Measurements from ENCODE around the gene CRABP2.

CRABP2 gene

DNA sequence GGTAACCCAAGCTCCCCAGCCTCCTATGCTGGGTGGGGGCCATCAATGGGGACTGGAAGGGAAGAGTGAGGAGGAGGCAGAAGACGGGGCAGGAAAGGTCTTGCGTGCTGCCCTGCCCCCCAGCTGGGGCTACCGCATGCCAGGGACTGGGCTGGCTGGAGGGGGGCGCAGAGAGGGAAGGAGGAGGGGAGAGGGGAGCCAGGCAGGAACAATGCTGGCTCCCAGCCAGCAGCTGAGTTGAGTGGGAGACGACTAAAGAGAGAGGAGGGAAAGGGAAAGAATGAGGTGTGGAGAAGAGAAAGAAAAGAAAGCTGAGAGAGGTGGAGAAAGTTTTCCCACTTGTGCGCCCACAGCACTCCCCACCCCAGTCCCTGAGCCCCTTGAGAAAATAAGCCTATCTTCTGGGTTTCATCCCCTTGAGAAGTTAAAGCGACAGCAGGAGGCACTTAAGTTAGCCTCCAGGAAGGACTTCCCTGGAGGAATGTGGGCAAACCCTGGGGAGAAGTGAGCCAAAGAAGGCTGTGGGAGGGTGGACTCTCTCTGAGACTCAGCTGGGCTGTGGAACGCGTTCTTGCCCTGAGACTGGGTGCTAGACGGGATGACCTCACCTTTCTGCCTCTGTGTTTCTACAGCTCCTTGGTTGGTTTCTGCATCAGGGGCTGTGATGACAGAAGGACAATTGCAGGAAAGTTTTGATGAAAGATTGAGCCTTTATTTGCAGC is 15.3 kb downstream of the CRABP2 start:
- no peak for DNase-seq

DNA sequence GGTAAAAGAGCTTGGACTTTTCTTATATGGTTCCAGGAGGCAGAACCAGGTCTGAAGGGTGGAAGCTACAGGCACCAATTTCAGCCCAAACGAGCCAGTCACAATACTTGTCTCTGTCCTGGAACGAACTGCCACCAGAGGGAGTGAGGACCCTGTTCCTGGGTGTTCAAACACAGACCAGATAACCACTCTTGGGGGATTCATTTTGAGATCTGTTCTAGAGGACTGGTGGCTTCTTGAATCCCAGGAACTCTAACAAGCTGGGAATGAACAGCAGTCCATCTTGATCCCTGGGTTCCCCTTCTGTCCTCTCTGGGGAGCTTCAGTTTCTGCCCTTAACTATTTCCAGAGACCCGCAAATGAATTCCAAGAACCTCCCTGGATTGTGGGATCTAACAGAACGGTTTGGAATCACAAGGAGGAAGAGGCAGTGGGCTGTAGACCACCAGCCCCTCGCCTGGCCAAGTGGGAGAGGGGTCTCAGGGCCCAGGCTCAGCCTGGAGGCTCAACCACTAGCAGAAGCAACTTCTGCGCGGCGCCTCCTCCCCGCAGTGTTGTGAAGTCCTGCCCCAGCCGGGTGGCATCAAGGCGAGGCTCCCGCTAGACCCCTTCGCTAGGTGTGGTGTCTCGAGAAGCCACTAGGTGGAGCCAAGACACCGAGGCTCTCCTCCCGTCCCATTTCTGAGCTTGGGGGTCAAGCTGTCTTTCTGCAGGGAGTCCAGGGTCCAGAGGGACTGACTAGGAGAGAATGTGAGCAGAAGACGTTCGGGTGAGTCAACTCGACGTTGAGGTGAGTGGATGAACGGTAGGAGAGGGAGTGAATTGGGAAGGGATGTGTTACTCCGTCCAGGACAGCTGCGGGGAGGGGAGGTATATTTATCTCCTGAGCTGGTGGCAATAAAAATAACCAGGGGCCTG is 16.1 kb downstream of the CRABP2 start:
- DNase-seq = peak; percentile 82

DNA sequence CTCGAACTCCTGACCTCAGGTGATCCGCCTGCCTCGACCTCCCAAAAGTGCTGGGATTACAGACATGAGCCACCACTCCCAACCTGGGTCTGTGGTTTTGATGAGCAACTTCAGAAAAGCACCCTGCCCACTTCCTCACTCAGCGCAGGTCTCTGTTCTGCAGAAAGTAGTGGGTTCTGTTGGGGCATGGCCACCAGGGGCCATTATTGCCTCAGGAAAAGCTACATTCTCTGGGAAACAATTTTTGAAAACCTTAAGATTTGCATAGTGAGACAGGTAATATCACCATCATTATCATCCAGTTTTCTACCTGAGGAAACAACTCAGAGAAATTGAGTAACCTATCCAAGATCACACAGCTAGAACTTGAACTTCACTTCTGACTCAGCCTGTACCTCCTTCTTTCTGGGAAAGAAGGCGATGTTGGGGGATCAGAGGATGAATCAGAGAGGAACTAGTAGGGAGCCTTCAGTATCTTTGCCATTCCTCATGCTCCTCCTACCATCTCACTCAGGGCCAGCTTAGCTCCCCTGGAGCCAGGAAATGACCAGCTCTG is 21.1 kb downstream of the CRABP2 start:
- peak; percentile 68 for DNase-seq

DNA sequence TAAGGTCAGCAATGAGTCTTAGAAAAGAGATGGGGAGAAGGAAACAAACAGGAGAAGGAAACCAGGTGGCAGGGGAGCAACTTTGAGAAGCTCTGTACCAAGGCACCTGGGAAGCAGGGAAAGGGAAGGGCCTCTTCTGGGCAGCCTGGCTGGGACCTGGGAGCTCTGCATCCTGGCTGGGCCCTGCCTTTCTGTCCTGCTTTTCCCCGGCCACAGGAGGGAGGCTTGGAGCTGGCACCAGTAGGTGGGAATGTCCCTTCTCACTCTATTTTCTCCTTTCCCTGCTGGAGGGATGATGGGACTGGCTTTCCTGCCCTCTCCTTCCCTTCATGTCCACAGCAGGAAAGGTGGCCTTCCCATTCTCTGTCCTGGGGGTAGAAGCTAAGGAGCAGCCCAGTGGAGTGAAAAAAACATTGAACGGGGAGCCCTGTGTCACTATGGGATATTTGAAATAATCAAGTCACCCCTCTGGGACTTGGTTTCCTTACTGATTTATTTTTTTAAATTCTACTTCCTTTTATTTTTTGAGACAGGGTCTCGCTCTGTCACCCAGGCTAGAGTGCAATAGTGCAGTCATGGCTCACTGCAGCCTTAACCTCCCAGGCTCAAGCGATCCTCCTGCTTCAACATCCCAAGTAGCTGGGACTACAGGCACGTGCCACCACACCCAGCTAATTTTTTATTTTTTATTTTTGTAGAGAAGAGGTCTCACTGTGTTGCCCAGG is 23.1 kb downstream of the CRABP2 start:
- no peak for DNase-seq

DNA sequence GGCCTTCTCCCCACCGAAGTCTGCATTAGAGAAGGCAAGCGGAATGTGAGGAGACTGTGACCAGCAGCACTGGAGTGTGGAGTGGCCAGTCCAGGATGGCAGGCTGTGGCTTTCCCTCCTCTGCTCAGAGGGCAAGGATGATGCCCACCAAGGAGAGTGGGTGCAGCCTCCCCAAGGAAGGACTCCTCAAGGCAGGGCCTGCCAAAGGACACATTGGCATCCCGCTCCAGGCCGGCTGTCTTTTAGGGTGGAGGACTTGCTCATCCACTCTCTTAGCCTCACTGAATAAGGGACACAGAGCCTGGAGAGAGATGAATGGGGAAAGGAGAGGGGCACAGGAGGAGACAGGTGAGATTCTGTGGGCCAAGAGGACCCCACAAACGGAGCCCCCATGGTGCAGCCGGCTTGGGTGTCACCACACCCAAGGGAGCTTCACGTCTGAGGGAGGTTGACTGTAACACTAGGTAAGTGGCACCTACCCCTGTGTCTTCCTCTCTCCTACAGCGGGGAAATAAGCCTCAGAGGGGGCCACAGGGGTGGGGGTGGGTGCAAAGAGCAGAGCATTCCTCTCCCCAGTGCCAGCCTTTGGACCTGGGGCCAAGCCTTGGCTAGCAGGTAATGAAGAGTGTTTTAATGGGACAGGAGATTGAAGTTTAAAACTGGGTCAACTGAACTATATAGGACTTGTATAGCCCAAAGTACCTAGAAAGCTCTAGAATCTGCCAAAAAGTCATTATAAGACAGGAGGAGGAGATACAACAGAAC is 24.0 kb downstream of the CRABP2 start:
- no peak for DNase-seq

DNA sequence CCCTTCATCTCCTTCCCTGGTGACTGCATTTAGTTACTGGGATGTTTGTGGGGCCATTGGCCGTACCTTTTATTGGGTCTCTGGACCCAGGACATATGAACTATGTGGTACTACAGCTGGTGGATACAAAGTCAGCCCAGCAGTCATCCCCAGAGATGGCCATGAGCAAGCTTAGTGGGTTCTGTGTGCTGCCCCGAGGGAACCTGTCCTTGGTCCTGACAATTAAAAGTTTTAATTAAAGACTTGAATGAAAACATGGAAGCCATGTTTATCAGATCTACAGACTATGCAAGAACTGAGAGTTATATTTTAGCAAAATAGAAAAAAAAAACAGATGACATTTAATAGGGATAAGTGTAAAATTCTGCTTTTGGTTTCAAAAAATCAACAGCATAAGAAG is 25.3 kb downstream of the CRABP2 start:
- DNase-seq = no peak

DNA sequence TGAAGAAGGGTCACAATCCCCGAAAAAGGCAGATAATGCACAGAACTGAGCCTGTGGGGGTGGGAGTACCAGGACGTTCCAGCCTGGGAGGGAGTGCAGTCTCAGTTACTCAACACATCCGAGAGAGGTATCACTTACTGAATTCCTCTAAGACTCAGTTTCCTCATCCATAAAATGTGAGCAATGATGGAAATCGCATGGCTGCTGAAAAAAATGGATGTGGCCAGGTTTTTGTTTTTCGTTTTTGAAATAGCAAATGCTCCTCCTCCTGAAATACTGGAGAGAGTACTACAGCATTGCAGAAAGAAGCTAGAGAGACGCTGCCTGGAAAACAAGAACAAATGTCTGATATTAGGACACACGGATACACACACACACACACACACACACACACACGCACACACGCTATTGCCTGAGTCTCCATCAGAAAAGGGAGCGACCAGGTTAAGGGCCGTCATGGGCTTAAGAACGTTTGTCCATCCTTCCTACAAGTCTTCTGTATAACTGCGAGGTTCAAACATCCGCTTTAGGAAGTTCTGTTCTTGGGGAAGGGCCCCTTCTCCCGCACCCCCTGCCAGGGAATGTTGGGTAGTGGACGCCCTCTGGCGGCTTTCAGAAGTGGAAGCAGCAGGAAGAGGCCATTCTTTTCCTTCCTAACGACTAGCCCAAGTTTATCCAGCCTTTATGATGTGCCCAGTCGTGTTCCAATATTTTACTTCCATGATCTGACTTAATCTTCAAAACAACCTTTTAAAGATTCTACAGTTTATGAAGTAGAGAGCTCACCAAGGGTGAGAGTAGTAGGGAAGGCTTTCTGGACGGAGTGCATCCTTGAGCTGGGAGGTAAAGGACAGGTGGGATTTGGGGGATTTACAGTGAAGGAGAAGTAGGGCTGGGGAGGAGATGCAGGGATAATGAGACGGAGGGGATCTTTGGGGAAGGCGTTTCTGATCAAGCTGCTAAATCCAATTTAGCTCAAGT is 27.5 kb downstream of the CRABP2 start:
- no peak for DNase-seq

DNA sequence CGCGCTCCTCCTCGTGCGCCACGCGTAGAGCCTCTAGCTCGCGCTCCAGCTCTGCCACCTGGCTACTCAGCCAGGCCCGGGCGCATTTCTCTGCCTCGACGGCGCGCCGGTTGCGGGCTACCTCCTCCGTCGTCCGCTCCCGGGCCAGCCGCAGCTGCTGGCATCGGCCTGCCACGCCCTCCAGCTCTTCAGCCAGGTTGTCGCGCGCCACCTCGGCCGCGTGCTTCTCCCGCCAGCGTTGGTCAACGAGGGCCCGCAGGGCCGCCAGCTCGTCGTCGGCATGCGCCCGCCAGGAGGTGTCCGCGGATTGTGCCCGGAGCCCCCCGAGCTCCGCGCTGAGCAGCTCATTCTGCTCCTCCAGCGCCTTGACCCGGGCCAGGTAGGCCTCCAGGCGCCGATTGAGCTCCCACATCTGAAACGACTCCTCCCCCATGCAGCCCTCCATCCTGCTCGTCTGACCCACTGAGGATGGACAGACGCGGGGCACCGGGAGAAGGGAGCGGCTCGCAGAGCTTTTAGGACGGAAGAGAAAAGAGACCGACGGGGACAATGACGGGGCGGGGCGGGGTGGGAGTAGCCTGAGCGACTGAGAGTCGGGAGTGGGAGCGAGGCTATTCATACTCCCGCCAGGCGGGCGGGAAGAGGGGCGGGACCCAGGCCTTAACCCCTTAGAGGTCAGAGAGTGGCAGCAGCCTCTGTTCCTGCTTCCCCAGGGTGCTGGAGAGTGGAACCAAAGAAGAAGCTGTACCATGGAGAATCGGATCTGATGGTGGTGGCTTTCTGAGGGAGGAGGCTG is 28.4 kb downstream of the CRABP2 start, which contains the start of gene NES:
NES (minus strand) TSS at position 588 of the 796 bp plus-strand sequence; CDS start at position 445, 143 bp downstream.
- DNase-seq = no peak

DNA sequence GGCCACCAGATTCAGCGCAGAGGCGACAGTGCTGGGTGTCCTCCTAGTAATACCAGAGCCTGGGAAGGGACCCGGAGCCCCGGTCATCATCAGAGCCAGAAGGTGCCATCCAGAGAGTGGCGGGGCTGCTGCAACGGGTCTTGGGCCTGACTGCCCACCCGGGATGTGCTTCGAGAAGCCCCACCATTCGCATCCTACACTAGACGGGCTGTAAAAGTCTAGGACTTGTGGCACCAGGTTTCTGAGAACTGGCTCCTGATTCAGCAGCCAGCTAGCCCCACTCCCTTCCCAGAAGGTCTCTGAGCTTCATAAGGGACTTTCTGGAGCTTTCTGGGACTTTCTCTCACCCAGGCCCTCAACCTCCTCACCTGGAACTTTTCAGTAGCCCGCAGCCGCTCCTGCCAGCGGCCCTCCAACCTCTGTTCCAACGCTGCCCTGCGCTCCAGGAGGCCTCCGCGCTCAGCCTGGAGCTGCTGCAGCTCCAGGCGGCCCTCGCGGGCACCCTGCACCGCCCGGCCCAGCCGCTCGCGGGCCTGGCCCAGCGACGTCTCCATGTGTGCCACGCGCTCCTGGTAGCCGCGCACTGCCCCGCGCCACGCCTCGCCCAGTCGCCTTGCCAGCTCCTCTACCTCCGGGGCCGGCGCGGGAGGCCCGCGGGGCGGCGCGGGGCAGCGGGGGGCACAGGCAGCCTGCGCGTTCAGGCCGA is 29.1 kb downstream of the CRABP2 start:
- DNase-seq = no peak

DNA sequence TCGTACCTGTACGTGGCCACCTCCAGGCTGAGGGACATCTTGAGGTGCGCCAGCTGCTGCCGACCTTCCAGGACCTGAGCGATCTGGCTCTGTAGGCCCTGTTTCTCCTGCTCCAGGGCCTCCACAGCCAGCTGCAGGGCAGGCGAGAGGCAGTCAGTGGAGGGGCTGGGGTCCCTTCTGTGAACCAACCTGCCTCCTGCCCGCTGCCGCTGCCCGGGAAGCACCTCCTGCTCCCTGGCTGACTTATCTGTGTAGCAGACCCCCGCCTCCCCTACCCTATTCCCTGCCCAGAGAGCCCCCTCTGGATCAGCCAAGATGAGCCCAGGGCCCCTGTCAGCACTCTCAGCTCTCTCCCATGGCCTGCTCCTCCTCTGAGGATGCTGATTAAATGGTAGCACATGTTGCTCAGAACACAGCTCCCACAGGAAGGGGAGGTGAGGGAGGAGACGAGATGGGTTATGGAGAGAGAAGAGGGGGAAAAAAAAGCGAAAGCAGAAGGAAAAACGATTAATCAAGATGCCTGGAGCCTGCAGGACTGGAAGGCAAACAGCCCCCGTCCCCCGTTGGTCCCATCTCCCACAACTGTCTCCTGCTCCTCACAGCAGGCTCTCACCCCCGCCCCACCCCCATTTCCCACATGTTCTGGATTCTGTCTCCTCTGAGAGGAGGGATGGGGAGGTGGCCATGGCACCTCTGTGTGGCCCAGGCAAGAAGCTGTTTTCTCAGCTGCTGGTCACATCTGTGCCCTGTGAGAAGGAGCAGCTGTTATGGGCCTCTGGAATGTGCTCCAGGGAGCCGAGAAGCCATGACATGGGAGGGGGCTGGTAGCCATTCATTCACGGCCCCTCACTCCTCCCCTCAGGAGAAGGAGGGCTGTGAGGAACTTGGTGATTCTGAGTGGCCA is 29.9 kb downstream of the CRABP2 start:
- DNase-seq = no peak

DNA sequence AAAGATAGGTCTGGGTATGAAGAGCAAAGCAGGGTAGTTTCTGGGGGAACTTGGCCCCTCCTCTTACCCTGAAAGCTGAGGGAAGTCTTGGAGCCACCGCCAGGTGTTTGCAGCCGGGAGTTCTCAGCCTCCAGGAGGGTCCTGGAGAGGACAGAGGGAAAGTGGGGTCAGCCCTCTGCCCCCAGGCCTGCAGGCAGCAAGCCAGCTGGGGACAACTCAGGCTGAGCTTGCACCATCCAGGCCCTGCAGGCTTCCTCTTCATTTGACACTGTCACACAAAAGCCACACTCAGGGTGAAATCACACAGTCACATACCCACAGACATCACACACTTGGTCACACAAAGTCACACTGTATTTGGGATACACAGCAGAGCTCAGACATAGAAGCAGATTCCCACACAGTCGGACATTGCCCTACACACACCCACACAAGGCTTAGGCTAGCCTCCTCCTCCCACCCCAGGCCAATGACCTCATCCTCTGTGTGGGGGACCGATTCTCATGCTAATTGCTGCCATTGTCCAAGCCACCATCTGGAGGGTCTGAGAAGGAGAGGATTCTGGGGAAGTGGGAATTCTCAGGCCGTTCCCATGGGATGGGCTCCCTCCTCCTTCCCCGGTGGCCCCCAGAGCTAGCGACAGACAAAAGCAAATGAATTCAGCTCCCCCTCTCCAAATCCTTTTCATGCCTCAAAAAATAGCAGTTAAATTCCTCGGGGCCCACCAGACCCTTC is 31.8 kb downstream of the CRABP2 start:
- DNase-seq = no peak

DNA sequence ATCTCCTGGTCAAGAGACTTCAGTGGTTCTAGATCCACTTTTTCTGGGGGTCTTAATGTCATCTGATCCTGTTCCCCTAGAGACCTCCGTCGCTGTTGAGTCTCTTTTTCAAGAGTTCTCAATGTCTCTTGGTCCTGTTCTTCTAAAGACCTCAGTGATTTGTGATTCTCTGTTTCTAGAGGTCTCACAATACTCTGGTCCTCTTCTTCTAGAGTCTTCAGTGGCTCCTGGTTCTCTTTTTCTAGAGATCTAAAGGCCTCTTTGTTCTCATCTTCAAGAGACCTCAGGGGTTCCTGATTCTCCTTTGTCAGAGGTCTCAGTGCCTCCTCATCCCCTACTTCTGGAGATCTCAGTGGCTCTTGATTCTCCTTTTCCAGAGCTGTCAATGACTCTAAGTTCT is 33.6 kb downstream of the CRABP2 start:
- DNase-seq = no peak

DNA sequence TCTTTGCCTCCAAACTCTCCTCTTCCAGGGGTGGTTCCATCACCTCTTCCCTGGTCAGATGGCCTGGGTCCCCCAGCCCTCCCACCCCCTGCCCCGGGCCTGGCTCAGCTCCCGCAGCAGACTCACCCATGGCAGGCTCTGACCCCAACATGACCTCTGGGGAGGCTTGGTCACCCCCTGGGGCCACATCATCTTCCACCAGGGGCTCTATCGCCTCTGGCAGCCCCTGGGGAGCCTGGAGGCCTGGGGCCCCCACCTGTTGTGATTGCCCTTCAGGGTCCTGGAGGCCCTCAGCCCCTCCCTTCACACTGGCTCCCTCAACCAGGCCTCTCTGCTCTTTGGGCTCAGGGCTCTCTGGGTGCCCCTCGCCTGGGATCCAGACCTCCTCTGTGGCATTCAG is 34.6 kb downstream of the CRABP2 start:
- no peak for DNase-seq

DNA sequence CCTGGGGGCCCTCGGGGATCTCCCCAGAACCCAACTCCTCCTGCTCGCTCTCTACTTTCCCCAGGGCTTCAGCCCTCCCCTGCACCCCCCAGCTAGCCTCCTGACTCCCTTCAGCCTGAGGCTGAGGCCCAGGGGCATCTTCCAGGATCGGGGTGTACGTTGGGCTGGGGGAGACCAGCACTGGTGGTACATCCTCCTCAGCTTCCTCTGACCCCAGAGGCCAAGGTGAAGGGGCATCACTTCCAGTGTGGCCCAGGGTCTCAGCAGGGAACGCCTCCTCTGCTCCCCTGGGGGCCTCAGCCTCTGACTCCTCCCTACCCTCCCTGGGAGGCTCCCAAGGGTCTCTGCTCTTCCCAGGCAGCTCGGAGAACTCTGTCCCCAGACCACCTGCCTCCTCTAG is 35.0 kb downstream of the CRABP2 start:
- no peak for DNase-seq

DNA sequence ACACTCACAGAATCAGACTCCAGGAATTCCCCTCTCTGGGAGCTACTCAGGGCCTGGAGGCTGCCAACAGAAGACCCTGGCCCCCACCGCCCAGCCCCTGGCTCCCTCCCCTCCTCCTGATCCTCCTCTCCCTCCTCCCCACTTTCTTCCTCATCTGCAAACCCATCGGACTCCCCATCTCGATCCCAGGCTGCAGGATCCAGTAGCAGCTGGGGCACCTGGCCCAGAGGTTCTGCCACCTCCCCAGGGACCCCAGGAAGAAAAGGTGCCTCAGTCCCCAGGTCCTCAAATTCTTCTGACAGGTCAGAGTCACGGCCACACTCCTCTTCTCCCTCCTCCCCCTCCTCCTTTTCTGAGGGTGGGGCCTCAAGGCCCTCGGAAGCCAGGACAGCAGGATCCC is 35.6 kb downstream of the CRABP2 start:
- DNase-seq = no peak

DNA sequence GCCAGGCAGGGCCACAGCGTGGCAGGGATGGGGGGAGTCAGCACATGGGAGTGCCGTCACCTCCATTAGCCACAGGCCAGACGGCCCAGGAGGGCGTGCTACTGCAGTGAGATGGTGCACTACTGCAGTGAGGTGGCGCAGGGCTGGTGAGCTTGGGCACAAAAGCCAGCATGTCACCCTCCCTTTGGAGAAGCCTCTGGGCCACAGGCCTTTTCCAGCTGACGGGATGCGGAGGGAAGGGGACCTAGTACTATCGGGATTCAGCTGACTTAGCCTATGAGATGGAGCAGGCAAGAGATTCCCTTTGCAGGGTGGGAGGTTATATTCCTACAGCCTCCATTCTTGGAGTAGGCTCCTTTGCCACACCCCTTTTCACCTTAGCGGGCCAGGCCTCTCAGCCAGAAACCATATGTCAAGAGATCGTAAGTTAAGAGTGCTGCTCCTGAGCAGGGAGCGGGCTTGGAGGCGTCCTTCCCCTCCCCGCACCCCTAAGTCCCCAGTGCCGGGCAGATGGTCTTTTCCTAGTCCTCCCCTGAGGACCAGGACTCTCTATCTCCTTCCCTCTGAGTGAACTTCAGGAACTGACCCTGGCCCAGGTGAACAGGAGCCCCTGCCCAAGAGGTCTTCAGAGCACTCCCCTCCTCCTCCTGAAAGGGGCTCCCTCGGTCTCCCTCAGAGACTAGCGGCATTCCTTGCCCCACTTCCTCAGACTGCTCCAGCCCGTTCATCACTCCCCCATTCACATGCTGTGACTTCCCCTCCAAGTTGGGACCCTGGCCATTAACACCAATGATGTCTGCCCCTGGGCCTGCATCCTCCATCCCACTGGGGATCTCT is 36.4 kb downstream of the CRABP2 start:
- DNase-seq = no peak
